NCI-H128 (cell line): ENCODE results near the gene OR51T1.

Experiments used
- DNase-seq: peaks from one replicate; lab custom pipeline; 2025; ENCODE audit not compliant: unreplicated experiment; lab: John Stamatoyannopoulos, UW

Gene OR51T1

DNA sequence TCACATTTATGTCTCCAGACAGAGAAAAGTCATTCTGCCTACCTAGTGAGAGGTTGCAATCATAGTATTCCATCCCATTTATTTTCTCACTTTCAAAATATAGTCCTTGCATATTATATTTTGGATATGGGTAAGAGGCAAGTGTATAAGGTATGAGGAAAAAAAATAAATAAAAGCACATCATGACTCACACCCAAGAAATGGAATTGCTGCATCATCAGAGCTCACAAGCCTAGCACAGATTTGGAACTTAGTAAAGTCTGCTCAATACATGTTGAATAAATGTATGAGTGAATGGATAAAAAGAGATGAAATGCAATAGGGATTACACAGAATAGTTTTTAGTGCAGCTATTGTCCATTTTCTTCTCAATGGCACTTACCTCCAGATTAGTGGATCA, 44.9 kb downstream of the OR51T1 start:
- DNase-seq: no peak
